MV-4-11 (cell line): ENCODE measurements around the gene EFCAB7.
A peak's percentile ranks its signal among the peaks of the same experiment; 100 is the strongest.

Source experiments
- DNase-seq: peaks from one replicate; lab custom pipeline; 2025; lab: John Stamatoyannopoulos, UW

The EFCAB7 gene

DNA sequence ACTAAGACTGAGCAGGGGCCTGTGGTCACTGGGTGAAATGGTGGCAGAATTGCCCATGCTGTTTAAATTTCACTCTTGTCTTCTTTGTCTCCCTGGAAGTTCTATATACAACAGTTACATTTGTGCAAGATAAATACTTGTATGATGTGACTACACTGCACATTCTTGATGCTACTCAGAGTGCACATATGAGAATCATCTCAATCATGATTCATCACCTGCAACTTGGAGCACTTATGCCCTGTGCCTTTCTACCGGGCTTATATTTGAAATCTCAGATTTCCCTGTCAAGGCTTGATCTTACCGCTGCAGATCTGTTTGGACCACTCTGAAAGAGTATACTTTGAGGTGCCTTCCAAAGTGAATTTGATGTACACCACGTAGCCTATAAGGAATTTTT, 80.5 kb downstream of the EFCAB7 start:
- DNase-seq, result no peak

DNA sequence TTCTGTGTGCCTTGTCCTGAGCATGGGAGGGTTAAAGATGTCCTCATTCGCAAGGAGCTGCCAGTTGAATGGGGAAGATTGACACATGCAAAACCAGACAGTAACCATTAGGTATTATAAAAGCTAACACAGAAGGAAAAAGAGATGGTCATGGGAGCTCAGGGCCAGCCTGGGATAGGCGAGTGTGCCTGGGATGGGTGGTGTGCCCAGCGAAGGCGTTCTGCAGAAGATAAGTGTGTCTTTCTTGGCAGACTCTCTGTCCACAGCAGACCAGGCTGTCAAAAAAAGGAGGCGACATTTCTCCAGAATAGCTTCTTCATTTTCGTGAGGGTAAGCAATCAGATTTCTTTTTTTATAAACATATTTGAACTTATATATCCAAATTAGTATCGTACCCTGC, 84.0 kb downstream of the EFCAB7 start:
- DNase-seq, result no peak

DNA sequence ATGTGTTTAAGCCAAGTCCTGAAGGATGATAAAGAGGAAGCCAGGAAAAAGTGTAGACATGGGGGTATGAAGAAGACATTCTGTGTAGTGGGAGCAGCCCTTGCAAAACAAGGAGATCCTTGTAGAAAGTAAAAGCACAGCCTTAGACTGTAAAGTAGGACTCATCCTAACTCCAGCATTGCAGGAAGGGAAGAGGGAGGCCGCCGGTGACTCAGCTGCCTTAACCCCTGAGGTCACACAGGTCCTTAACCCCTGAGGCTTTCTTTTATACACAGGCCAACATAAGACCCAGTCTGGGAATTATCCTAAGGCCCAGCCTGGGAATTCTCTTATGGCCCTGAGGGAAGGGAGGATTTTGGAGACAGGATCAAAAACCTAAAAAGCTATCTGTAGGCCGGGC, 87.9 kb downstream of the EFCAB7 start:
- no peak for DNase-seq

DNA sequence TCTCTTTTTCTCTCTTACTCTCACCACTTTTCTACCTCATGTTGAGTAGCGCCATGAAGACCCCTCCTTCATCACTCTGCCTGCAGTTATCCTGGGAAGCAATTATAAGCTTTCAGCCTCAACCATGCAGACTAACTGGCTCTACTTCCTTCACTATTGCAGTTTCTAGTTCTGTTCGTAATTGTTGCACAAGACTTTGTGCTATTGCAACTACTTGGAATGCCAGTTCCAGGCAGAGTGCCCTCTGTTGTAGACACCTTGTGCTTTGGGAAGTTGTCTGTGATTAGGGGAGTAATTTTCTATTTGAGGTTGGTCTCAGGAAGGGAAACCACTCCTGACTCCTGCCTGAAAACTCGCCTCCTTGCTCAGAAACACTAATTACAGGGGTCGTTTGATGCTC, 89.2 kb downstream of the EFCAB7 start:
- DNase-seq, result peak; percentile 9

DNA sequence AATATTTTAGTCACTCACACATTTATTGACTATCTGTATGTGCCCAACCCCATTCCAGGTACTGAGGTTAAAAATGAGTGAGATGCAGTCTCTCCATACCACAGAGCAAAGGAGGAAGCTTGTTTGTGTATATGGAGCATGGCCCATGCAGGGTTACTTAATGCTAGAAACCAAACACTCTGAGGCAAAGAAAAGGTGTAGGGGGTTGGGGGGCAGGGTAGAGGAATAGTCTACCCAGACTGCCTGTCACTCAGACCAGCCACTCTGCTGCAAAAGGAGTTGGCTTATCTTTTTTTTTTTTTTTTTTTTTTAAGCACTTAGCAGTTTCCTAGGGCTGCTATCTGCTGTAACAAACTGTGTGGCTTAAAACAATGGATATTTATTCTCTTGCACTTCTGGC, 89.6 kb downstream of the EFCAB7 start:
- no peak for DNase-seq

- peak; percentile 32 for DNase-seq
These were observed 92.6 kb downstream of the EFCAB7 start for GRCh38 chr1:63615768-63616420.

DNA sequence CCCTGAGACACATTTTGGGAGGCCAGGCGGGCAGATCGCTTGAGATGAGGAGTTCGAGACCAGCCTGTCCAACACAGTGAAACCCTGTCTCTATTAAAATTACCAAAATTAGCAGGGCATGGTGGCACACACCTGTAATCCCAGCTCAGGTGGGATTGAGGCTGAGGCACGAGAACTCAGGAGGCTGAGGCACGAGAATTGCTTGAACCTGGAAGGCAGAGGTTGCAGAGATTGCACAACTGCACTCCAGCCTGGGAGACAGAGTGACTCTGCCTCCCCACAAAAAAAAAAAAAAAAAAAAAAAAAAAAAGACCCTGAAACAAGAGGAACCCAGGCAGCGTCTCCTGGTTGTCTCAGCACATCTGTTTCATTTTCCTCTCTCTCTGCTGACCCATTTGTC, 94.1 kb downstream of the EFCAB7 start:
- DNase-seq, result no peak

DNA sequence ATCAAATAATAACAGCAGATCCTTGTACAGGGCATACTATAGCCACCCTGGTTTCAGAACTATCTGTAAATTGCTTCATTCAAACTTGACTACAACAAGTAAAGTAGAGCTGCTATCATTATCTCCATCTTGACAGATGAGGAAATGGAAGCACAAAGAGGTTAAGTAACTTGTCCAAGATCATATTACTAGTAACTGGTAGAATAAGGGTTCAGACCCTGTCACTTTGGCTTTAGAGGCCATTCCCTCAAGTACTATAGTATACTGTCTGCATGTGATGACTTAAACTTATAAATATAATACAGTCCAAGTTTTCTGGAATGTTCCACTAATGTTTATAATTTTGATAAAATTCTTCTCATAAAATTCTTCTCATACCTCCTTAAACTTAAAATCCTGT, 94.7 kb downstream of the EFCAB7 start:
- DNase-seq, result peak; percentile 6

GRCh38 chr1:63619558-63619957, 96.2 kb downstream of the EFCAB7 start:
- no peak for DNase-seq

DNA sequence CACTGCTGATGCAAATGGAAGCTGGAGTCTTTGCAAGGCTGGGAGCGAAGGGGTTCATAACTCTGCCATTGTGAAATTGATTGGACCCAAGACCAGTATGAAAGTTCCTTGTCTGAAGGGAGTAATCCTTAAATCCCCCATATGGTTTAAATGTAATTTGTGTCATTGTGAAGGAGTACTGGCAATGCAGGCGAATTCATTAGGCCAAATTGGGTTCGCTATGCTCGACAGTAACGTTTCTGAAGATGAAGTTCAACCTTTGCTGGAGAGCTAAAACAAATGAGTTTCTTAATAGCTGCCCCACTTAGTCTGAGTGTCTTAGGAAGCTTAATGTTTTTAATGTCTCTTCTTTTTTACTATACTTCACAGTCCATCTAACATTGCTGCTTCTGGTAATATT, 97.3 kb downstream of the EFCAB7 start:
- DNase-seq, result no peak

- DNase-seq, result no peak
These were observed 97.8 kb downstream of the EFCAB7 start for GRCh38 chr1:63621075-63621474.

GRCh38 chr1:63621698-63622097, 98.4 kb downstream of the EFCAB7 start:
- no peak for DNase-seq
